ENCODE measurements around the gene TRIM50.
"Not testable (repeated sequence)": the region's sequence is repeated elsewhere in the genome, so short reads cannot be mapped to it uniquely, and the experiment has no call there.

Gene TRIM50
- total RNA-seq = 0 to 0.13 (median 0) reads per million in 18 experiments

- not testable (repeated sequence) for DNase-seq
Measured at GRCh38 chr7:73327922-73328321, at the start of gene TRIM50, which contains the start of gene FKBP6. Gene TRIM50, minus strand, starts transcription at chr7:73328082. Its CDS starts 3,295 bp downstream, at chr7:73324787. Gene FKBP6, plus strand, starts transcription at chr7:73328161. Its CDS starts 268 bp downstream, at chr7:73328429.

GRCh38 chr7:73376671-73377412, 49.0 kb upstream of the TRIM50 start:
- no peak for DNase-seq

GRCh38 chr7:73376262-73376661, 48.4 kb upstream of the TRIM50 start:
- DNase-seq = not testable (repeated sequence)

- no peak for DNase-seq
Measured at GRCh38 chr7:73373741-73374140, 45.9 kb upstream of the TRIM50 start.

GRCh38 chr7:73369622-73370021, 41.7 kb upstream of the TRIM50 start:
- no peak for DNase-seq

- no peak for DNase-seq
Measured at GRCh38 chr7:73369009-73369408, 41.1 kb upstream of the TRIM50 start.

- no peak for DNase-seq
Measured at GRCh38 chr7:73366990-73367389, 39.1 kb upstream of the TRIM50 start.

GRCh38 chr7:73366127-73366526, 38.2 kb upstream of the TRIM50 start:
- DNase-seq = no peak

GRCh38 chr7:73364006-73364728, 36.3 kb upstream of the TRIM50 start:
- no peak for DNase-seq

GRCh38 chr7:73363225-73364005, 35.5 kb upstream of the TRIM50 start:
- DNase-seq = no peak

GRCh38 chr7:73360590-73360989, 32.7 kb upstream of the TRIM50 start:
- DNase-seq = not testable (repeated sequence)

- DNase-seq = peak in 1 of 2 donors; percentile 21
Measured at GRCh38 chr7:73359746-73360375, 32.0 kb upstream of the TRIM50 start.

GRCh38 chr7:73359306-73359705, 31.4 kb upstream of the TRIM50 start:
- DNase-seq = no peak

- no peak for DNase-seq
Measured at GRCh38 chr7:73358590-73359275, 30.9 kb upstream of the TRIM50 start.

- no peak for DNase-seq
Measured at GRCh38 chr7:73356159-73356558, 28.3 kb upstream of the TRIM50 start.

- DNase-seq = no peak
Measured at GRCh38 chr7:73354821-73355220, 26.9 kb upstream of the TRIM50 start.

- DNase-seq = no peak
Measured at GRCh38 chr7:73354196-73354595, 26.3 kb upstream of the TRIM50 start.

GRCh38 chr7:73353243-73353642, 25.4 kb upstream of the TRIM50 start:
- no peak for DNase-seq

- no peak for DNase-seq
Measured at GRCh38 chr7:73352784-73353183, 24.9 kb upstream of the TRIM50 start.

GRCh38 chr7:73351447-73352167, 23.7 kb upstream of the TRIM50 start:
- DNase-seq = no peak

Data from inflammatory macrophage (primary cell).